SU-DHL-6 (cell line): Measurements from ENCODE around the gene NTM.

Experiments used
- H2AFZ ChIP-seq: fragments of 200-600 bp; sonication (generic); 2 replicates; pipeline ENCODE4 v1.6.1; 2014; ENCODE audit warnings: low read depth, mild to moderate bottlenecking, moderate library complexity, mixed read lengths, antibody characterized with exemption, low read length; ENCODE audit not compliant: severe bottlenecking
- H3F3A ChIP-seq: fragments of 200-600 bp; shearing (Covaris generic); 2 replicates; pipeline ENCODE4 v1.6.0; 2016; ENCODE audit warnings: antibody characterized with exemption, mild to moderate bottlenecking; ENCODE audit not compliant: insufficient read depth
- H3K27ac ChIP-seq: fragments of 200-600 bp; sonication (generic); 2 replicates; pipeline ENCODE4 v1.5.1; 2016; ENCODE audit warnings: low read depth, mild to moderate bottlenecking, low read length, moderate library complexity, mixed read lengths
- H3K27me3 ChIP-seq: fragments of 200-600 bp; sonication (generic), shearing (Covaris generic); 2 replicates; pipeline ENCODE4 v1.6.0; 2014; ENCODE audit warnings: mild to moderate bottlenecking, low read length
- H3K36me3 ChIP-seq: fragments of 200-600 bp; sonication (generic); 2 replicates; pipeline ENCODE4 v1.6.1; 2014; ENCODE audit warnings: mild to moderate bottlenecking, low read length, mixed read lengths
- H3K4me2 ChIP-seq: fragments of 300-600, 200-600 bp; shearing (Covaris generic), sonication (generic); 2 replicates; pipeline ENCODE4 v1.6.0; 2014; ENCODE audit warnings: low read length, low read depth, mild to moderate bottlenecking; ENCODE audit not compliant: poor library complexity, severe bottlenecking
- H3K4me3 ChIP-seq: fragments of 200-600 bp; sonication (generic); 2 replicates; pipeline ENCODE4 v1.5.1; 2014; ENCODE audit warnings: antibody characterized with exemption, low read length, mild to moderate bottlenecking, mixed read lengths; ENCODE audit not compliant: insufficient read depth, poor library complexity, severe bottlenecking
- H3K79me2 ChIP-seq: fragments of 200-600 bp; sonication (generic); 2 replicates; pipeline ENCODE4 v1.6.1; 2014; ENCODE audit warnings: mild to moderate bottlenecking, low read length, moderate library complexity; ENCODE audit not compliant: insufficient read depth
- H3K9ac ChIP-seq: fragments of 200-600 bp; sonication (generic); 2 replicates; pipeline ENCODE4 v1.7.0; 2014; ENCODE audit warnings: mild to moderate bottlenecking, low read length
- H3K9me2 ChIP-seq: fragments of 200-600 bp; sonication (generic); replicated peaks from 2 replicates; pipeline ENCODE4 v1.6.1; 2014; ENCODE audit warnings: low read length; ENCODE audit not compliant: insufficient read depth
- H3K9me3 ChIP-seq: fragments of 200-600 bp; sonication (generic); 2 replicates; pipeline ENCODE4 v1.6.1; 2014; ENCODE audit warnings: low read length, mixed read lengths; ENCODE audit not compliant: insufficient read depth
- H4K20me1 ChIP-seq: fragments of 200-600 bp; sonication (generic); 2 replicates; pipeline ENCODE4 v1.6.1; 2014; ENCODE audit warnings: low read depth, mild to moderate bottlenecking, antibody characterized with exemption, low read length, moderate library complexity, mixed read lengths
- EZH2phosphoT487 ChIP-seq: fragments of 200-600 bp; sonication (generic), shearing (Covaris generic); conservative IDR thresholded peaks from 2 replicates; pipeline ENCODE4 v1.6.1; 2018; ENCODE audit warnings: mild to moderate bottlenecking, antibody characterized with exemption, low read length, moderate library complexity, mixed read lengths
- TF ChIP-seq, protein P1 (sequence below): fragments of 200-600 bp; sonication (generic); IDR thresholded peaks from one replicate; pipeline ENCODE4 v1.5.1; 2017; ENCODE audit warnings: antibody characterized with exemption, mild to moderate bottlenecking, low read length, moderate library complexity; ENCODE audit not compliant: insufficient read depth, poor library complexity, severe bottlenecking

Gene NTM

DNA sequence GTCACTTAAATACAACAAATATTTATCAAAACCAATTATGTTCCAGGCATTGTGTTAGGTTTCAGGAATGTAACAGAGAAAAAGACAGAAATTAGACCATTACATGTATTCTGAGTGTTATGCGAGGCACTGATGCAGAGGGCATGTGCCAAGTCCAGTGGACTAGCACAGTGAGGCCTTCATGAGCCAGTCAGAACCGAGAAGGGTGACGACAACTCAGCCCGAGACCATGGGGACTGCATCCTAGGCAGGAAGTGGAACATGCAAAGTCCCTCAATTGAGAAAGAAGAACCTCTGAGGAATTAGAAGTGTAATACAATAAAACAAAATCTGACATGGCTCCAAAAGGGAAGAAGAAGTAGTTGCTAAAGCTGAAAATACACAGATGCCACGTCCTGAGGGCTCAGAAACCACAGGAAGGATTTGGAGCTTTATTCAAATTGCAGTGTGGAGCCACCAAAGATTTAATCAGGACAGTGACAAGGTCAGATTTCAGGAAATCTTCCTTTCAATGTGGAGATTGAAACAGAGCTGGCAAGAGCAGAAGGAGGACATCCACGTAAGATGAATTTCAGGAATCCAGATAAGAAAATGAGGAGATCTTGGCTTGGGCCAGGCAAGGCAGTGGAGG, 529.6 kb downstream of the NTM start:
- TF ChIP-seq, protein P1, sequence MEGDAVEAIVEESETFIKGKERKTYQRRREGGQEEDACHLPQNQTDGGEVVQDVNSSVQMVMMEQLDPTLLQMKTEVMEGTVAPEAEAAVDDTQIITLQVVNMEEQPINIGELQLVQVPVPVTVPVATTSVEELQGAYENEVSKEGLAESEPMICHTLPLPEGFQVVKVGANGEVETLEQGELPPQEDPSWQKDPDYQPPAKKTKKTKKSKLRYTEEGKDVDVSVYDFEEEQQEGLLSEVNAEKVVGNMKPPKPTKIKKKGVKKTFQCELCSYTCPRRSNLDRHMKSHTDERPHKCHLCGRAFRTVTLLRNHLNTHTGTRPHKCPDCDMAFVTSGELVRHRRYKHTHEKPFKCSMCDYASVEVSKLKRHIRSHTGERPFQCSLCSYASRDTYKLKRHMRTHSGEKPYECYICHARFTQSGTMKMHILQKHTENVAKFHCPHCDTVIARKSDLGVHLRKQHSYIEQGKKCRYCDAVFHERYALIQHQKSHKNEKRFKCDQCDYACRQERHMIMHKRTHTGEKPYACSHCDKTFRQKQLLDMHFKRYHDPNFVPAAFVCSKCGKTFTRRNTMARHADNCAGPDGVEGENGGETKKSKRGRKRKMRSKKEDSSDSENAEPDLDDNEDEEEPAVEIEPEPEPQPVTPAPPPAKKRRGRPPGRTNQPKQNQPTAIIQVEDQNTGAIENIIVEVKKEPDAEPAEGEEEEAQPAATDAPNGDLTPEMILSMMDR: no peak
- TF ChIP-seq EZH2phosphoT487: no peak
- no peaks in the 10 kb centered on the region for H3K27me3 ChIP-seq
- H3F3A ChIP-seq: no peaks in the 10 kb centered on the region
- no peaks in the 10 kb centered on the region for H3K36me3 ChIP-seq
- H4K20me1 ChIP-seq: no peaks in the 10 kb centered on the region
- H3K27ac ChIP-seq: no peak overlapping the region
- no peak overlapping the region for H2AFZ ChIP-seq
- no peak overlapping the region for H3K4me2 ChIP-seq
- no peak overlapping the region for H3K4me3 ChIP-seq
- H3K9me2 ChIP-seq: no peaks in the 10 kb centered on the region
- H3K79me2 ChIP-seq: no peaks in the 10 kb centered on the region
- H3K9ac ChIP-seq: no peak overlapping the region
- no peaks in the 10 kb centered on the region for H3K9me3 ChIP-seq

GRCh38 chr11:131902421-131902820, 532.0 kb downstream of the NTM start:
- Histone ChIP-seq H3K9me3 (no peaks in the 10 kb centered on the region), H3K27ac (no peak overlapping the region)

GRCh38 chr11:131903074-131903473, 532.7 kb downstream of the NTM start:
- TF ChIP-seq EZH2phosphoT487: no peak
- TF ChIP-seq, protein P1: no peak
- Histone ChIP-seq H4K20me1 (no peaks in the 10 kb centered on the region), H3K36me3 (no peaks in the 10 kb centered on the region), H2AFZ (no peak overlapping the region), H3K9ac (no peak overlapping the region), H3K27ac (no peak overlapping the region), H3K4me2 (no peak overlapping the region), H3K9me2 (no peaks in the 10 kb centered on the region), H3K4me3 (no peak overlapping the region), H3K79me2 (no peaks in the 10 kb centered on the region), H3K9me3 (no peaks in the 10 kb centered on the region), H3F3A (no peaks in the 10 kb centered on the region), H3K27me3 (no peaks in the 10 kb centered on the region)

More at GRCh38 chr11:131902421-131902820, 532.0 kb downstream of the NTM start:
- Histone ChIP-seq H3K4me3 (no peak overlapping the region), H3K79me2 (no peaks in the 10 kb centered on the region), H3K27me3 (no peaks in the 10 kb centered on the region), H2AFZ (no peak overlapping the region), H3K4me2 (no peak overlapping the region), H3K36me3 (no peaks in the 10 kb centered on the region), H4K20me1 (no peaks in the 10 kb centered on the region), H3K9ac (no peak overlapping the region), H3K9me2 (no peaks in the 10 kb centered on the region), H3F3A (no peaks in the 10 kb centered on the region)
- TF ChIP-seq, protein P1: no peak
- TF ChIP-seq EZH2phosphoT487: no peak
